Breast epithelium (tissue), 3 donors: Measurements from ENCODE around the gene LPAR1.

ENCODE experiments used
- POLR2A ChIP-seq: fragments of 450-650 bp; IDR thresholded peaks from one replicate; pipeline ENCODE4 v1.6.1; 2016; ENCODE audit warnings: antibody characterized with exemption, mild to moderate bottlenecking, moderate library complexity
- POLR2AphosphoS5 ChIP-seq, 3 donors: sonication (generic); formaldehyde crosslinking; IDR thresholded peaks; one replicate each; pipeline ENCODE4 v1.6.1; 2017; ENCODE audit warnings: antibody characterized with exemption in 3 of 3

GRCh38 chr9:111036429-111036789 is 1.9 kb downstream of the LPAR1 start:
- no peak for TF ChIP-seq POLR2A
- TF ChIP-seq POLR2AphosphoS5 (IDR thresholded peaks at IDR 0.05): peak; percentile 27 to 36 (median 28)
